A549 treated with Hydrocortisone at 1 μM for 4 hours (cell line): Measurements from ENCODE around the gene LIG4. TPM values are rescaled to one million over a fixed set of nuclear protein-coding genes. Genes with fewer than 3 reads are reported as not detected.

ENCODE experiments used
- total RNA-seq: library from RNA; stranded (reverse); fragments of 200-300 nt; extraction: Qiagen RNA extraction; gene quantifications from 5 replicates; pipeline ENCODE4 v1.2.3, GENCODE V29; 2022

Gene LIG4
- total RNA-seq: 3.4 to 5.8 TPM (median 4.1 TPM) in 5 replicates

DNA sequence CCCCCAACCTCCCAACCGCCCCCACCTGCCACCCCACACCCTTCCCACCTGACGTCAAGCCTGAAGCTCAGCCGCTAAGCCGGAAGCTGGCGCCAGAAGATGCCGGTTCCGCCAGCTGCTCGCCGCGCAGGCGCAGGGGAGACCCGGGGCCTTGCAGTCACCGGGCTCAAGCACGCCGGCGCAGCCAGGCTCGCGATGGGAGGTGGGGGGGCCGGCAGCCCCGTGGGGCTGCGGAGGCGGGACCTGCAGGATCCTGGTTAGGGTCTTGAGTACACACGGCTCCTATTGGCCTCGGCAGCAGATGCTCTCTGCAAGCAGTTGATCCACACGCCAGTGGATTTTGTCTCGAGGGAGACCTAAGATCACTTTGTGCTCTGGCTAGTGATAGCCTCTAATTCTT, at the start of gene LIG4:
Gene LIG4, minus strand, starts transcription at position 101 of the 400 bp plus-strand sequence. CDS start 4,268 bp downstream, outside the sequence.

DNA sequence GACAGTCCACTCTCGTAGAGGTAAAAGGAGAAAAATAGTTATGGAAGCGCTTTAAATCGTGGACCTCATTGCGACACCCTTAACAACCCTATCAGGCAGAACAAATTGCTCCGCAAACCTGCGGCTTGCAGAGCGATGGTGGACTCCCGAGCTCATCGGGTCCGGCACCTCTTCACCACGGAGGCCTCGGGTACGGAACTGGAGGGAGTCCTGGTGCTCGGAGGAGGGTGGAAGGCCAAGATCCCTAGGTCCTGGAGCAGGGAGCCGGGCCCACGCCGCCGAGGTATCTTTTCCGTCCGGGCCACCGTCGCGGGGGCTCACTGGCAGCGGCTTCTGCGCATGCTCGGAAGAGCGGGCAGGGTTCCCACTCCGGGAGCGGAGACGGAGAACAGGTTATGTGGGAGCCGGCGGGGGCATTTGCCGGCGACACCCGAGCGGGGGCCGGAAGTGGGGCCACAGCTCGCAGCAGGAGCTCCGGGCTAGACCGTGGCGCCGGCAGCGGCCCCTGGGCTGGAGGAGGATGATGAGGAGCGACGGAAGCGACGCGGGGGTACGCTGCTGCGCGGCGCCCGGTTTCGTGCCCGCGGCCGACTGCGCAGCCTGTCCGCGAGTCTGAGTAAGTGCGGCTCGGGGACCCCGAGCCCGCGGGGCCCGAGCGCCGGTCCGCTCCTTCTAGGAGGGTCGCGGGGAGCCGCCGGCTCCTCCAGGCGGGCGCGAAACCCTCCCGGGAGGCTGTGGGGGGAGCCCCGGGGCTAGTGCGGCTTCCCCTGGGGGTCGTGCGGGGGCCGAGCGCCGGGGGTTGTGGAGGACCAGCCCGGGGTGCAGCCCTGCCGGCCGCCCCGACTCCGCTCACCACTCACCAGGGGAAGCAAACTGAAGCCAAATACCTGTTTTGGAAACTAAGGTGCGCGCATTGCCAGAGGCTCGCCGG, 3.0 kb upstream of the LIG4 start, which contains the start of gene ABHD13:
Gene ABHD13, plus strand, starts transcription at position 349 of the 931 bp plus-strand sequence. CDS start 10,827 bp downstream, outside the sequence.

Other genes with a start within 250 kb of the LIG4 start
- 3.6 to 5.6 TPM (median 5.1 TPM) in 5 replicates for gene ABHD13, start 2.9 kb upstream of the LIG4 start, total RNA-seq
- gene TNFSF13B, start 54.2 kb upstream of the LIG4 start, total RNA-seq: 0.06 to 0.14 TPM in 2 of 5 replicates, not detected in the others